GM21360 (cell line): ENCODE results near the gene JSRP1.
"Not testable (repeated sequence)": the region's sequence is repeated elsewhere in the genome, so short reads cannot be mapped to it uniquely, and the experiment has no call there.

Experiments
- ATAC-seq: cut with Tn5 transposase; IDR thresholded peaks from one replicate; pipeline ENCODE4 v1.9.1; 2021; ENCODE audit warnings: mild to moderate bottlenecking, moderate library complexity; ENCODE audit not compliant: unreplicated experiment

The JSRP1 gene

GRCh38 chr19:2282862-2283237 is 26.6 kb upstream of the JSRP1 start:
- no peak for ATAC-seq

GRCh38 chr19:2282062-2282861 is 26.0 kb upstream of the JSRP1 start, which contains the start of gene PEAK3:
Gene PEAK3, minus strand, starts transcription at chr19:2282175. Its CDS starts 1,244 bp downstream, at chr19:2280931.
- ATAC-seq = no peak

GRCh38 chr19:2281265-2282061 is 25.2 kb upstream of the JSRP1 start:
- ATAC-seq = not testable (repeated sequence)

- ATAC-seq = no peak
These were observed 24.5 kb upstream of the JSRP1 start for GRCh38 chr19:2280633-2281264.

GRCh38 chr19:2278459-2279158 is 22.4 kb upstream of the JSRP1 start:
- no peak for ATAC-seq

GRCh38 chr19:2277138-2277537 is 20.9 kb upstream of the JSRP1 start:
- no peak for ATAC-seq

GRCh38 chr19:2276429-2276986 is 20.3 kb upstream of the JSRP1 start:
- ATAC-seq = no peak

GRCh38 chr19:2275588-2276428 is 19.6 kb upstream of the JSRP1 start:
- no peak for ATAC-seq

GRCh38 chr19:2274931-2275535 is 18.8 kb upstream of the JSRP1 start:
- ATAC-seq = no peak

- no peak for ATAC-seq
These were observed 18.0 kb upstream of the JSRP1 start for GRCh38 chr19:2274185-2274711.

GRCh38 chr19:2273356-2274184 is 17.4 kb upstream of the JSRP1 start:
- no peak for ATAC-seq

- no peak for ATAC-seq
These were observed 15.3 kb upstream of the JSRP1 start for GRCh38 chr19:2271234-2272103.

- ATAC-seq = no peak
These were observed 14.4 kb upstream of the JSRP1 start for GRCh38 chr19:2270423-2271233.

- no peak for ATAC-seq
These were observed 13.9 kb upstream of the JSRP1 start for GRCh38 chr19:2270157-2270422.

GRCh38 chr19:2269244-2270156 is 13.3 kb upstream of the JSRP1 start:
- peak; percentile 44 for ATAC-seq

- no peak for ATAC-seq
These were observed 12.6 kb upstream of the JSRP1 start for GRCh38 chr19:2268861-2269243.
